NCI-H510A (cell line): ENCODE data around the gene GJD4.

Source experiments
- DNase-seq: peaks from one replicate; lab custom pipeline; 2025; lab: John Stamatoyannopoulos, UW

The GJD4 gene

GRCh38 chr10:35605191-35605590 lies at the start of gene GJD4:
GJD4 (plus strand) TSS chr10:35605341; CDS start chr10:35605568, 227 bp downstream.
- no peak for DNase-seq

DNA sequence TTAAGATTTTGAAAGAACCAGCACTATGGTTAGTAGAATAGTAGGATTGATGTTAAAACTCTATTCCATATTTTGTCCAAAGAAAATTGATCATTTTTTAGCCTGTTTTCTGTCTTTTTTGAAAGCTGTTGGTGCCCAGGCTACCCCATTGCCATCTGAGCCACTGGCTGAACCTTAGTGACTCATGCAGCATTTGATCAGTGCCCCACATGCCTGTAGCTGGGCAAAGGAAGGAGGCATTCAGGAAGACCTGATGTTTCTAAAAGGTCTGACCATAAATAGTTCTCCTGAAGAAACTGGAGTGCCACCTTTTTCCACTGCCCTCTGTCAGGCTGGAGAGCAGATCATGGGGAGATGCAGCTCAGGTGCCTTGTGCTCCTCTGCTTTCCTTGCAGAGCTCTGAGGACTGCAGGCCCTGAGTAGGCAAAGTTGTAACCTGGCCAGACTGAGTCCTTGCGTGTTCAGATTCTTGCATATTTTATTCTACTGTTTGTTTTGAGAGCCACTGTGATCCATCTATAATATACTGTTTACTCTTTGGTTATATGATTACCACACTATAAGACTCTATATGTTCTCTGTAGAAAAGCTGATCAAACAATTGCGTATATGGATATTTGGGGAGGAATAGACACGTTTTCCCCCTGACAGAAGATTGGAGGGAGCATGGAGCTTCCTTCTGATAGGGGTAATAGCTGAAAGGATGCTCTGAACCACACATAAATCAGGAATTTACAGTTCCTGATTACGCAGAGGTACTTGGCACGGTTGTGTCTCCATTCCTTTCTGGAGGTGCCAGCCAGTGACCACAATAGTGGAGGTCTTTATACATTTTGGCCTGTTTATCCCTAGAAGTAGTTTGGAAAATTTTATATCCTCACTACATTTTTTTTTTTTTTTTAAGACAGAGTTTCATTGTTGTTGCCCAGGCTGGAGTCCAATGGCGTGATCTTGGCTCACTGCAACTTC lies 48.9 kb upstream of the GJD4 start:
- DNase-seq = no peak

DNA sequence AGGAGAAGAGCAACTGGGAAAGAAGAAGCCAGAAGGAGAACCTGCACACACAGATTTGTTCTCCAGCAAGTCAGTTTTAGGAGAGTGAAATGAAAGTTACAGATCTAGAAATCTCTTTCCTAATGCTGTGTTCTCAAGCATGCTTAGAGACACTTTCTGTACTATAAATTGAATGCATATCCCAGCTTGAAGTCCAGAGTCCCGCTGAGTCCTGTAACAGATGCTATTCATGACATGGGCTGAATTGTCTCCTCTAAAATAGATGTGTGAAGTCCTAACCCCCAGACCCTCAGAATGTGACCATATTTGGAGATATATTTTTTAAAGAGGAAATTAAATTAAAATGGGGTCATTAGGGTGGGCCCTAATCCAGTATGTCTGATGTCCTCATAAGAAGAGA lies 46.9 kb upstream of the GJD4 start:
- no peak for DNase-seq

DNA sequence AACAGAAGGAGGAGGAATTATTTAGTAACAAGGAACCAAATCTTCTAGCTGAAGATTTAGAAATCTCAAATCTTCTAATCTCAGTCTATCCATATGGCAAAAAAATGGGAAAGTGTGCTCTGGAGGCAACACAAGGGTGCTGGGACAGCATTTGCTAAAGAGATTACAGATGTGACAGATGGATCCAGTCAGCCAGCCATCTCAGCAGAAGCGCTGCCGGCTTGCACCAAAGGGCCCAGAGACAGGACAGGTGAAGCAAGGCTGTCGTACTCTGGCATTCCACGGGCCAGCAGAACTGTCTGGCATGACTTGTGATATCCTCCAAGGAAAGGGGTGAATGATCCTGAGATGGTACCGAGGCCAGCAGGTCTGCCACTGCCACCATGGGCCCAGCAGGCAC lies 45.7 kb upstream of the GJD4 start:
- DNase-seq = no peak

DNA sequence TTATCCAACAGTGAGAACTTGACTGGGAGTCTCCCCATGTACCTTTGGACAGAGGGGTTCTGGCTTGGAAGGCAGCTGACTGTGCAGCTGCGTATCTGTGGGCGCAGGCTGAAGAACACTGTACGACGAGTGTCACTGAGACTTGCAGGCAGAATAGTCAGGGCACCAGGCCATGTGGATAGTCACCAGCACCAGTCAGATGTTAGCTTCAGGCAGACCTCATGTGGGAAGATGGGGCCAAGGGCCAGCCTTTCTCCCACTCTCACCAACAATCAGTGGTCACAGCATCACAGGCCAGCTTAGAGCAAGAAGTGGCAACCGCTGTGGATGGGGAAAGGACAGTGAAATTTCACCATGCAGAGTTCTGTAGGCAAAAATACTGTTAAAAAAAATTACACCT lies 43.4 kb upstream of the GJD4 start:
- no peak for DNase-seq

DNA sequence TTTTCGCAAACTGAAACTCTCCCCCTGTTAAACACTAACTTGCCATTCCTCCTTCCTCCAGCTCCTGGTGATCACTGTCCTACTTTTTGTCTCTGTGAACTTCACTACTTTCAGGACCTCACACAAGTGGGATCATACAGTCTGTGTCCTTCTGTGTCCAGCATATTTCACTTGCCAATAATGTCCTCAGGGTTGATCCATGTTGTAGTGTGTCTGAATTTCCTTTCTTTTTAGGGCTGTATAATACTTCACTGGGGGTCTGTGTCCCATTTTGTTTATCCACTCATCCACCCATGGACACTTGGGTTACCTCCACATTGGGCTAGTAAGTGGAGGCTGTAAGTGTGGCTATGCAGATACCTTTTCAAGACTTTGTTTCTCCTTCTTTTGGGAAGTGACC lies 42.7 kb upstream of the GJD4 start:
- no peak for DNase-seq

DNA sequence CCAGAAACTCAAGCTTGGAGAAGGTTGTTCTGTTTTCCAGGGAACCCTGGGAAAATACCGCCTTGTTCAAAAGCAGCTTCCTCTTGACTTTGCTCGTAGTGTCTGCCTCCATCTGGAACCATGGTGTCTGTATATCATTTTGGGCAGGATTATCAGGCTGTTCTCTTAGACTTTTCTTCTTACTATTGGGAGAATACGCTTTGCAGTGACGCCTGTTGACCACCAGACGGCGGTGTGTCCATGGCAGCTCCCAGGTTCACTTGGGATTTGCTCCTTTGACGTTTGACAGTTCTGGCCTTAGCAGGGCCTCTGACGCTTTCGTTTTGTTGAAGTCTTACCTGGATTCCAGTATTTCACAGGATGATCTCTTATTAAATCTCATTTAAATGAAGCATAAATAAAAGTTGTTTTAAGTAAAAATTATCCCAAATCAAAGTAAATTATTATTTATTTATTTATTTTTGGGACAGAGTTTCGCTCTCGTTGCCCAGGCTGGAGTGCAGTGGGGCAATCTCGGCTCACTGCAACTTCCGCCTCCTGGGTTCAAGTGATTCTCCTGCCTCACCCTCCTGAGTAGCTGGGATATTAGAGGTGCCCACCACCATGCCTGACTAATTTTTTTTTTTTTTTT lies 41.8 kb upstream of the GJD4 start:
- no peak for DNase-seq

DNA sequence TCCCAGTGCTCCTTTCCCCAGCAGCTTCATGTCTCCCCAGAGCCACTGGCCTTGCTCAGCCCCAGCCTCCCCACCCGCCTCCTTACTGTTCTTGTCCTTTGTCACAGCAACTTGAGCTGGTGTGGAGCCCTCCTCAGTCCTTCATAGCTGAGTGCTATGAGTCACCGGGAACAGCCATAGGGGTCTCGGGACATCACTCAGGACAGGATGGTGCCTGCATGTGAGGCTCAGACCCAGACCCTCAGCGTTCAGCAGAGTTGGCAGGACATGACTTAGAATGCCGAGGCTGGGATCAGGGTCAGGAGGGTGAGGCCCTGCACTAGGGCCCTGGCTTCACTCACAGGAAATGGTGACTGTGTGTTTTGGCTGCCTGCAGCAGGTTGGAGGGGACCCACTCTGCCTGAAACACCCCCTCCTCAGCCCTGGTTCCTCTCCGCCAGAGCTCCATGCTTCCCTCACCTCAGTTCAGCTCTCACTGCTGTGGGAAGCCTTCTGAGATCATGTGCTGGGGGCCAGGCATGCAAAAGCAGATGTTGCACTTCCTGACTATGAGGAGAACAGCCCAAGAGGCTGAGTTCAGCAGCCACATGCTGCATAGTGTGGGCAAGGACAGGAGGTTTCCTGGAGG lies 40.7 kb upstream of the GJD4 start:
- DNase-seq = no peak

- DNase-seq = no peak
These were observed 39.5 kb upstream of the GJD4 start for GRCh38 chr10:35565602-35566081.

DNA sequence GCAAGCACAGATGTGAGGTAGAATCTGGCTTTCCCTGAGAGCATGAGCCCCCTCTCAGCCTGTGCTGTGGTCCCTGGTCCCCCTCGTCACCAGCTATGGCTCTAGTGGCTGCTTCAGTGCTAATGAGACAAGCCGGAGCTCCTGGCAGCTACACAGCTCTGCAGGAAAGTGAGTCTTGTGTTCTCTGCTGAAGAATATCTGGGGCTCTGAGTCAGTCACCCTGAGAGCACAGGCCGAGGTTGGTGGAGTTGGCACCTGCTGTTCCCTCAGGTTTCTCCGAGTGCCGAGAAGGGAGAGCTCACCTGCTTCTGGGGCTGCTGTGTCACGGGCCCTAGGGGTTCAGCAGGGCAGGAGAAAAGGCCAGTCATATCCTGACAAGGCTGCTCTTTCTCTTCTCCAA lies 37.2 kb upstream of the GJD4 start:
- no peak for DNase-seq

DNA sequence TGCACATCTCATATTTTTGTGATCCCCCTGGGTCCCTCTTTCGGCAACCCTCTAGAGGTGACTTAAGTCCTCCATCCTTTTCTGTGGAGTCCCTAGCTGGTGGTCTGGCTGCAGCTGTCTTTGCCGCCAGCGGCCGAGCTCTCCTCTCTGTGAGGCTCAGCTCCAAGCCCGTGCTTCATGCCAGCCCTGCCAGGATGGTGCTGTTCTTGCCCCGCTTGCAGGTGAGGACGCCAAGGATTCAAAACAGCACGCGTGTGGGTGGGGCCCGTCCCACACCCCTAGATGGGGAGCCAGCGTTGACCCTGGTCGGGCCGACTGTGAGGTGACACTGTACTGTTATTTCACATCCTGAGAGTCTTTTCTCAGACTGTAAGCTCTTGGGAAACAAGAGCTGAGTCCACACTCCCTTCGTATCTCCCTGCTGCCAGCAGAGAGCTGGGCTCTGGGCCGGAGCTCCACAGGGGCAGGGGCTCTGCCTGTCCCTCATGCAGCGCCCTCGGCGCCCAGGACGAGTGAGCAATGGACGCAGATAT lies 36.6 kb upstream of the GJD4 start:
- DNase-seq = no peak

GRCh38 chr10:35569111-35569707 lies 35.9 kb upstream of the GJD4 start:
- DNase-seq = no peak

GRCh38 chr10:35569836-35570235 lies 35.3 kb upstream of the GJD4 start:
- DNase-seq = no peak

DNA sequence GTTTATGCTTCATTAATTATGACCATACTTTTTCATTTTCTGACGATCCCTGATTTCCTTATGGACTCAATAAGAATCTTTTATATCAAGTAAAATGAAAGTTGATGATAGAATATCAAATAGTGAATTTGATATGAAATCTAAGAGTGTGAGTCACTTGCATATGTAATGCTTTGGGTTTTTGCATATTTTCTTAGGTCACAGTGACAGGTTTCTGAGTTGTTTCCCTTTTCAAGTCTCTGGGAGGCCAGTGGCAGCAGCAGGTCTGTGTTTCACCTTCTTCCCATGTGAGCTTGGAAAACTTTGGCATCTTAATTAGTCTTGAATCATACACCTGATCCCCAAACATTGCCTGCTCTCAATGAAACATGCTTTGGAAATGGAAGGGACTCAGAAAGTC lies 34.7 kb upstream of the GJD4 start:
- no peak for DNase-seq

DNA sequence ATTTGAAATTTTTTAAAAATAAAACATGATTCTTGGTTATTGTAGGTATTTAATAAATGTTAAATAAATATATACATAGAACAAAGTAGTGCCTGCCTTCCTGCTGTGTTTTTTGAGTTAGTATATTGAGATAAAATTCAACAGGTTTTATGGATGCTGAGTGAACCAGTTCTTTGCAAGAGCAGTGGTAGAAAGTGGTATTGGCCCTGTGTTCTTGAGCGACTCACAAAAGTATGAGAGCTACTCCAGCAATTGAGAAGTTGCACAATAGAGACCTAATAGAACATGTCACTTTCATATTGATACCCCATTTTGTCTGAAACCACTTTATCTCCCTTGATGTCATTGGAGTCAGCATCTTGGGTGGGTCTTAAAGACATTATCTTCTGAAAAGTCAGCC lies 32.6 kb upstream of the GJD4 start:
- no peak for DNase-seq

DNA sequence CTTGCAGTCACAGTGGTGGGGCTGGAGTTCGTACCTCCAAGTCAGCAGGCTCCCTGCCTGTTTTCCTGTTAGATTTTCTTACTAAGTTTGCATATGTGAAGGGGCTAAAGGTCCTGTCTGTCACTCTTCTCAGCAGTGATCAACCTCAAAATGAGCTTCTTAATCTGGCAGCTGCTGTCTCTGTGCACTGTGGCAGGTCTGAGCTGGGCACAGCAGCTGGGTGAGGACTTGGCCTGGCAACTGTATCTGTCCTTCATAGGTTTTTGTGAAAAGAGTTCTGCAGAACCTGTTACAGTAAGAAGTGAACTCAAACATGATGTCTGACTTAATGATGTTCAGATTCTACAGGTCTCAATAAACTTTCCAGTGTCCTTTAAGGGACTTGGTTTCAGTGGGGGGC lies 31.3 kb upstream of the GJD4 start:
- no peak for DNase-seq

GRCh38 chr10:35574924-35575352 lies 30.2 kb upstream of the GJD4 start:
- DNase-seq = no peak

DNA sequence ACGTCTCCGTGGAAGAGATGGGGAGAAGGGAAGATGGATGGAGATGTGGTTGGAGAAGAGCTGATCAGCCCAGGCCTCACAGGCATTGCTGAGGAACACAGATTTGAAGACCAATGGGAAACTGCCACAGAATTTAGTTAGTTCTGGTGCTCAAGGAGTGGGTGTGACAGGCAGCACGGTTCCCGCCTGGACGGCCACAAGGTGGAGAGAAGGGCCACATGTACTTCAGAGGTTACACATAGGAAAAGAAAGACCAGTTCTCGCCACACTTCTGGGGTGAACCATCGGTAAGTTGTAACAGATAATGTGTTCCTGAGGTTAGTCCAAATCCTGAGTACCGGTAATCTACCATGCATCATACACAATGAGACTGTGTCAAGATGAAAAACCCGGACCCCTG lies 29.5 kb upstream of the GJD4 start:
- no peak for DNase-seq

- no peak for DNase-seq
These were observed 28.4 kb upstream of the GJD4 start for GRCh38 chr10:35576730-35577129.

GRCh38 chr10:35577926-35578617 lies 27.1 kb upstream of the GJD4 start:
- DNase-seq = no peak

- no peak for DNase-seq
These were observed 26.6 kb upstream of the GJD4 start for GRCh38 chr10:35578618-35578956.

- DNase-seq = no peak
These were observed 26.0 kb upstream of the GJD4 start for GRCh38 chr10:35579116-35579515.
